GM18861 (cell line): ENCODE results near the gene PCMTD2.

Source experiments
- ATAC-seq: cut with Tn5 transposase; IDR thresholded peaks from one replicate; pipeline ENCODE4 v1.9.1; 2021; ENCODE audit not compliant: unreplicated experiment

The PCMTD2 gene

DNA sequence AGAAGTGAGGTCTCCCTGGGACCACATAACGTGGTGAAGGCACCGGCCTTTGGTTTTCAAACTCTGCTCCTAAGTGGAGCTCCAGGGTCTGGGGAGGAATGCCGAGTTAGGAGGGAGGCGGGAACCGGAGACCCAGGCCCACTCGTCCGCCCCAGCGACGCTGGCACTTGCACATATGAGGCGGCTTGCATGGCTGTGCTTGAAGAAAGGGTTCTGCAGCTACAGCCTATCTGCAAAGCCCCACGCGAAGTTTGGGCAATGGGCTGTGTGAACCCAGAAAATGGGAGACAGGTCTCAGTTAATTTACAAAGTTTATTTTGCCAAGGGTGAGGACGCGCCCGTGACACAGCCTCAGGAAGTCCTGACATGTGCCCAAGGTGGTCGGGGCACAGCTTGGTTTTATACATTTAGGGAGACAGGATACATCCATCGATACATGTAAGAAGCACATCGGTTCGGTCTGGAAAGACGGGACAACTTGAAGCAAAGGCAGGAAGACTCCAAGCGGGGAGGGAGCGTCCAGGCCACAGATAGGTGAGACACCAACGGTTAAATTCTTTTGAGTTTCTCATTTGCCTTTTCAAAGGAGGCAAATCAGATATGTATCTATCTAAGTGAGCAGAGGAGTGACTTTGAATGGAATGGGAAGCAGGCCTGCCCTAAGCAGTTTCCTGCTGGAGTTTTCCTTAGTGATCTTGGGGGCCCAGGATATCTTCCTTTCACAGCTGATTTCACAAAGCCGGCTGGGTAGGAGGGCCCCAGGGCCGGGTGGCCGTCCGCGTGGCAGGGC lies 782 bp upstream of the PCMTD2 start:
- no peak for ATAC-seq

GRCh38 chr20:64256282-64256935 lies 861 bp downstream of the PCMTD2 start:
- ATAC-seq, result no peak

GRCh38 chr20:64257107-64257757 lies 1.7 kb downstream of the PCMTD2 start:
- no peak for ATAC-seq

DNA sequence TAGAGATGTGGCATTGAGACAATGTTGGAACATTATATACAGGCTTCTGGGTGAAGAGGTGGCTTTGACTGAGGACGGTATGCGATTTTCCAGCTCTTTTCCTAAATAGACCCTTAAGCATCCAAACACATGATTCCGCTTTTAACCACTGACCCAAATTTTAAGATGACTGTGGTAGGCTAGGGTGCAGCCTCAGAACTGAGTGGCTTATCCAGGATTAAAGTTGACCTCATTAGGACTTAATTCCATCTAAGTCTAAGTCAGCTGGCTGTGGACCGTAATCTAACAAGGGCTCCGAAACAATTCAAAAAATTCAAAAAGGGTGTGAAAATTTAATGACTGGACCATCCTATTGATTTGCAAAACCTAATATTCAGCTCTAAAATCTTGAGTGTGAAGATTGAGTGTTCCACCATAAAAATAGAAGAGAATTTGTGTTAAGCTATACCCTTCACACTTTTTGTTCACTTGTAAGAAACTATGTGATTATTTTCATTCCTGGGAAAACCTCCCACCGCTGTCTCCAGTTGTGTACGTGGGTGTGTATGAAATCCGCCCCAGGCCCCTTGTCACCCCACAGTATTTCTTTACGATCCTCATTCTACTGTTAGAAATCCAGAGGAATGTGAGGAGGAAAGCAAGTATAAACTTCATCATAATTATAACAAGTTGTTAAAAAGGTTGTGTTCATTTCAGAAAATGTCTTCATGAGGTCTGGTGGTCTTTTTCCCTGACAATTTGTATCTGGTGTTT lies 2.7 kb downstream of the PCMTD2 start:
- no peak for ATAC-seq

DNA sequence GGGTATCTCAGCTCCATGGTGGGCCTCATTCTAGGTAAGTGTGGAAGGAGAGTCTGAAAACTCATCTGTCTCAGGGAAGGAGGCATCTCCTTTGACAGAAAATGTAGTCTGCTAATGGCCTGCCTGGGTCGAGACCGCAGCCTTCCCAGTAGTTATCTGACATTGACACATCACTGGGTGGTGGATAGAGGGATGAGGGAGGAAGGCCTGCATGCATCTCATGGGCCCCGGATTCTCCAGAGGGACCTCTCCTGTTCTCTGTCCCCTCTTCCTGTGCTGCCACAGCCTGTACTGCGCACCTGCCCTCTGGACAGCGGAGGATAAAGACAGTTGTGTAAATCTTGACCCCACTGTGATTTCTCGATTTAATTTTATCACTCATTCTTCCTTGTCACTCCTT lies 4.7 kb downstream of the PCMTD2 start:
- no peak for ATAC-seq

- no peak for ATAC-seq
Measured at GRCh38 chr20:64261138-64261537, 5.6 kb downstream of the PCMTD2 start.

DNA sequence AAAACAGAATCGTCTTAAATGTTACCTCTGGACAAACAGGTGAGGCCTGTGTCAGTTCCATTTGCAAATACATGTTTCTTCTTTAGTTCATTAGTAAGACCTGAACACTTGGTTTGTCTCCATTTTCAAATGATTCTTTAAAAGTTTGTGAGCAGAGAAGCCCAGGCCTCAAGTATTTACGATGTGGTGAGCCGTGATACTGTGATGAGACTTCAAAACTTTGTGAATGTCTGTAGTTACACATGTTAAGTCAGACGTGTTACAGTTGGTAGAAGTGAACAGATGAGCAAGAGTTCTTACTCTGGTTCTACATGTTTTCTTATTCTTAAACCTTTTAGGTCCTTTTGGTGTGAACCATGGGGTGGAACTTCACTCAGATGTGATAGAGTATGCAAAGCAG lies 8.5 kb downstream of the PCMTD2 start:
- no peak for ATAC-seq

GRCh38 chr20:64265201-64265600 lies 9.7 kb downstream of the PCMTD2 start:
- no peak for ATAC-seq

GRCh38 chr20:64266988-64267387 lies 11.4 kb downstream of the PCMTD2 start:
- no peak for ATAC-seq

DNA sequence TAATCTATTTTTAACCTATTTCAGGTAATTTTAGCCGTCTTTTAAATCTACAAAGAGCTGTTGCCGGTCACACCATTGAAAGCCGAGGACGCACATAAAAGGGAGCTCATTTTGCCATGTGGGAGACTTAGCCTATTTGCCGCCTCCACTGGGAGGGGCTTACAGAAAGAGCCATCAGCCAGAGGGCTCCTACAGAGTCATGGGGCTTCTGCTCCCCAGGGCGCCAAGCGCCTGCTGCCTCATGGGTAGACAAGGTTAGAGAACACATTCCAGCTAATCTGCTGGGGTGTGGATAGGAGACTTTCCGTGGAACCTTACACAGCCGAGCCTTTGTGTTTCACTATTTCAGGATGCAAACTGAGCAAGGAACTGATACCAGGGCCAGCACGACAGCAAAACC lies 12.6 kb downstream of the PCMTD2 start:
- ATAC-seq, result no peak

DNA sequence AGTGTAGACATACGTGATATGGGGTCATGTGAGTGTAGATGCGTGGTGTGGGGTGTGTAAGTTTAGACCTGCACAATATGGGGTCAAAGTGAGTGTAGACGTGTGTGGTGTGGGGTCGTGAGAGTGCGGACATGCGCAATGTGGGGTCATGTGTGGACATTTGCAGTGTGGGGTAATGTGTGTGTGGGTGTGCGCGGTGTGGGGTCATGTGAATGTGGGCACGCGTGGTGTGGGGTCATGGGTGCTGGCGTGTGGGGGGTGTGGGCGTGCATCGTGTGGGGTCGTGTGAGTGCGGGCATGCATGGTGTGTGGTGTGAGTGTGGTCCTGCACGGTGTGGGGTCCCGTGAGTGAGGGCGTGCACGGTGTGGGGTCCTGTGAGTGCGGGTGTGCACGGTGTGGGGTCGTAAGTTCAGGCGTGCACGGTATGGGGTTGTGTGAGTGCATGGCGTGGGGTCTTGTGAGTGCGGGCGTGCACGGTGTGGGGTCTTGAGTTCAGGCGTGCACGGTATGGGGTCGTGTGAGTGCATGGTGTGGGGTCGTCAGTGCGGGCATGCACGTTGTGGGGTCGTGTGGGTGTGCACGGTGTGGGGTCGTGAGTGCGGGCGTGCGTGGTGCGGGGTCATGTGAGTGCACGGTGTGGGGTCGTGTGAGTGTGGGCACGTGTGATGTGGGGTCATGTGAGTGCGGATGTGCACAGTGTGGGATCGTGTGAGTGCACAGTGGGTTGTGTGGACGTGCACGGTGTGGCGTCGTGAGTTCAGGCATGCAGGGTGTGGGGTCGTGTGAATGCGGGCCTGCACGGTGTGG lies 14.3 kb downstream of the PCMTD2 start:
- no peak for ATAC-seq

DNA sequence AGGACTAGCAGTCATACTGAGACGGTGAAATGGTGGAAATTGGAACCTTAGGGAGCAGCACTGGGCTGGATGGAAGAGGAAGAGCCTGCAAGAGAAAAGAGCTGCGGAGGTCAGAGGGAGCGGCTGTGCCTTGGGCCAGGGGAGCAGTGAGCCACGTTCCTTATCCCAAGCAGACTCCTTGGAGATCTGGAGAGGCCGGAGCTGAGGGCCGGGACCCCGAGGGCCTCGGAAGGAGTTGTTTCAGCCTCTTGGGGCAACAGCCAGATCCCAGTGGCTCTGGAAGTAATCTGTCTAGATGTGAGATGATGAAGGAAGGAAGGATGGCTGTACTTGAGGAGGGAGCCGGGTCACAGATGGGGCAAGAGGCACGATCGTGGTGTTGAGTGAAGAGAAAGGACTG lies 16.1 kb downstream of the PCMTD2 start:
- no peak for ATAC-seq

DNA sequence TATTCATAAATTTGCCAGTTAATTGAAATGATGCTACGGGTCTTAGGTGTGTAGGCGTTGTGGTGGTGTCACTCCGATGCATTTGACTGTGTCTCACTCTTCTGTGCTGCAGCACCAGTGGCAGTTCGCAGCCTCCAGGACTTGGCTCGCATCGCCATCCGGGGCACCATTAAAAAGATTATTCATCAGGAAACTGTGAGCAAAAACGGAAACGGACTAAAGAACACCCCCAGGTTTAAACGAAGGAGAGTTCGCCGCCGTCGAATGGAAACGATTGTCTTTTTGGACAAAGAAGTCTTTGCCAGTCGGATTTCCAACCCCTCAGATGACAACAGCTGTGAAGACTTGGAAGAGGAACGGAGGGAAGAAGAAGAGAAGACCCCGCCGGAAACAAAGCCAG lies 17.6 kb downstream of the PCMTD2 start:
- ATAC-seq, result no peak

DNA sequence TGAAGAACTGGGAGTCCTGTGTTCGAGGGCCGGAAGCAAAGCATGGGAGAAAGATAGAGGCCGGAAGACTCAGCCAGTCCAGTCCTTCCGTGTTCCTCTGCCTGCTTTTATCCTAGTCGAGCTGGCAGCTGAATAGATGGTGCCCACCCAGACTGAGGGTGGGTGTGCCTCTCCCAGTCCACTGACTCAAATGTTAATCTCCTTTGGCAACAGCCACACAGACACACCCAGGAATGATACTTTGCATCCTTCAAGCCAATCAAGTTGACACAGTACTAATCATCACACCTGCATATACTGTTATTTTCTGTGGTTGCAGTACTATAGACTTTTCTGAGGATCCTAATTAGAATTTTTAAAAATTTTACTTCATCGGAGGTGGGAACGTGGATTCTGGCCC lies 21.3 kb downstream of the PCMTD2 start:
- ATAC-seq, result no peak

DNA sequence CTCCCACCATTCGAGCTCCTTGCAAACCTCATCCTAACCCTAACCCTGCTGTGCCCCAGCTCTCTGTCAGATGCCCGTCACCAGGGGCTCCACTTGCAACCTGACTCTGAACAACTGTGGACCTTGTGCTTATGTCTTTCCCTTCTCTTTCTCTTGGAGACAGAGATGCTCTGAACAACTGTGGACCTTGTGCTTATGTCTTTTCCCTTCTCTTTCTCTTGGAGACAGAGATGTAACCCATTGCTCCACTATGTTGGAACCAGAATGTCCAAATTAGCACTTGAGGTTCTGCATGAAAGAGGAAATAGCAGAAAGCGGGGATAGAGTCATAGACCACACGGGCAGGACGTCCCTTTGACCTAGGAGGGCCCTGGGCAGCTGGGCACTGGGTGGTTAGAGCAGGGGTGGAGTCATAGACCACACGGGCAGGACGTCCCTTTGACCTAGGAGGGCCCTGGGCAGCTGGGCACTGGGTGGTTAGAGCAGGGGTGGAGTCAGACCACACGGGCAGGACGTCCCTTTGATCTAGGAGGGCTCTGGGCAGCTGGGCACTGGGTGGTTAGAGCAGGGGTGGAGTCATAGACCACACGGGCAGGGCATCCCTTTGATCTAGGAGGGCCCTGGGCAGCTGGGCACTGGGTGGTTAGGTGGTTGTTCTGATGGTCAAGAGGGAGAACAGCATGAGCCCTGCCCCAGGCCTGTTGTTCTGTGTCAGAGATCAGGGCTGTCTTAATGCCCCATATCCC lies 22.2 kb downstream of the PCMTD2 start:
- no peak for ATAC-seq

- ATAC-seq, result no peak
Measured at GRCh38 chr20:64278317-64278681, 22.8 kb downstream of the PCMTD2 start.

- ATAC-seq, result no peak
Measured at GRCh38 chr20:64279826-64280459, 24.4 kb downstream of the PCMTD2 start.

GRCh38 chr20:64280460-64280843 lies 24.9 kb downstream of the PCMTD2 start:
- ATAC-seq, result no peak

DNA sequence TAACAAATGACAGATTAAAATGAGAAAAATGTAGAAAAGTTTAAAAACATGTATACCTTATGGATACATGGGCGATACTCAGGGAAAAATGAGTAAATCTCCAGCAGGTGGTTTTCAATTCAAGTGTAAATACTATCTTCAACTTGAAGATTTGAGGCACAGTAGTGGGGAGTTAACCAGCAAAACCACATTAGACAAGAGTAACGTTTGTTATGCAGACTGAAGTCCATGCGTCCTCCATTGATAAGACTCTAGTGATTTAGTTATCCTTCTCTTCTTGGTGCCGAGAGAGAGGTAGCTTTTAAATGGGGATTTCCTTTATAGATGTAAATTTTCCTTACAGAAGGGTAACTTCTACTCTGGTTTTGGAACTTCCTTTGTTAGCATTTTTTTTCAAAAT lies 28.1 kb downstream of the PCMTD2 start:
- ATAC-seq, result no peak
